ENCODE measurements around the gene TSSC4. TPM values are rescaled to one million over a fixed set of nuclear protein-coding genes. Genes with fewer than 3 reads are reported as not detected.

Gene TSSC4
- total RNA-seq, 2 experiments from 2014 or later, result 40.4 to 50.9 TPM

DNA sequence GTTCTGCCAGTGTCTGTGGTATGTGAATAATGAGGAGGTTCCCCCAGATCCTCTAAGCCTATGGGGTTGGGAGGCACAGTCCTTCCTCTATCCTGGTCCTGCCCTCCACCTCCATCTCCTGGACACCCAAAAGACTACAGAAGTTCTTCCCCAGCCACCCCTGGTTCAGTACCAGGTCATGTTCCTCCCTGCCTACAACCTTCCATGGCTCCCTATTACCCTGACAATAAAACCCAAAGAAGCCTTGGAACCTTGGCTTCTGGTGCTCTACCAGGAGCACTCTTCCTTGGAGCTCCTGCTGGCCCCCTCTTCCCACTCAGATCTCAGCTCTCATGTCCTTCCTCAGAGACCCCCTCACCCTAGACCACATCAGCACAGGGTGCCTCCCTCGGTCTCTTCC is 30.8 kb downstream of the TSSC4 start:
- BruUV-seq (replicated peaks), result no TSS peak
- Histone ChIP-seq H2AFZ (ENCODE audit: low read length) (no peak overlapping the region), H3K36me3 (ENCODE audit: insufficient read depth, low read length) (no peaks in the 10 kb centered on the region), H4K20me1 (ENCODE audit: insufficient read depth, low read length) (no peaks in the 10 kb centered on the region), H3K9me2 (ENCODE audit: insufficient read depth, low read length) (no peaks in the 10 kb centered on the region), H3K4me3 (ENCODE audit: low read depth, low read length, poor library complexity, severe bottlenecking) (no peak overlapping the region), H3K27ac (ENCODE audit: low read depth, low read length, poor library complexity, severe bottlenecking) (no peak overlapping the region), H3K79me2 (ENCODE audit: insufficient read depth, low read depth, low read length) (no peaks in the 10 kb centered on the region), H3K4me2 (ENCODE audit: low read length) (no peak overlapping the region), H3K4me1 (ENCODE audit: insufficient read depth, low read length, poor library complexity, severe bottlenecking) (no peaks in the 10 kb centered on the region), H3K9me3 (ENCODE audit: low read length) (no peaks in the 10 kb centered on the region)
- POLR2A ChIA-PET, result no interaction called here
- intact Hi-C loops (cut with micrococcal nuclease; ENCODE audit: unreplicated experiment), result no loop called here
- CTCF ChIA-PET (ENCODE audit: unreplicated experiment), result no interaction called here
- TF ChIP-seq, protein P1, sequence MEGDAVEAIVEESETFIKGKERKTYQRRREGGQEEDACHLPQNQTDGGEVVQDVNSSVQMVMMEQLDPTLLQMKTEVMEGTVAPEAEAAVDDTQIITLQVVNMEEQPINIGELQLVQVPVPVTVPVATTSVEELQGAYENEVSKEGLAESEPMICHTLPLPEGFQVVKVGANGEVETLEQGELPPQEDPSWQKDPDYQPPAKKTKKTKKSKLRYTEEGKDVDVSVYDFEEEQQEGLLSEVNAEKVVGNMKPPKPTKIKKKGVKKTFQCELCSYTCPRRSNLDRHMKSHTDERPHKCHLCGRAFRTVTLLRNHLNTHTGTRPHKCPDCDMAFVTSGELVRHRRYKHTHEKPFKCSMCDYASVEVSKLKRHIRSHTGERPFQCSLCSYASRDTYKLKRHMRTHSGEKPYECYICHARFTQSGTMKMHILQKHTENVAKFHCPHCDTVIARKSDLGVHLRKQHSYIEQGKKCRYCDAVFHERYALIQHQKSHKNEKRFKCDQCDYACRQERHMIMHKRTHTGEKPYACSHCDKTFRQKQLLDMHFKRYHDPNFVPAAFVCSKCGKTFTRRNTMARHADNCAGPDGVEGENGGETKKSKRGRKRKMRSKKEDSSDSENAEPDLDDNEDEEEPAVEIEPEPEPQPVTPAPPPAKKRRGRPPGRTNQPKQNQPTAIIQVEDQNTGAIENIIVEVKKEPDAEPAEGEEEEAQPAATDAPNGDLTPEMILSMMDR (conservative IDR thresholded peaks at IDR 0.05; ENCODE audit: low read length), result no peak
- TF ChIP-seq EZH2phosphoT487 (IDR thresholded peaks at IDR 0.05; ENCODE audit: borderline replicate concordance, low read depth, low read length), result no peak
- DNase-seq (ENCODE audit: low spot score), result no peak

DNA sequence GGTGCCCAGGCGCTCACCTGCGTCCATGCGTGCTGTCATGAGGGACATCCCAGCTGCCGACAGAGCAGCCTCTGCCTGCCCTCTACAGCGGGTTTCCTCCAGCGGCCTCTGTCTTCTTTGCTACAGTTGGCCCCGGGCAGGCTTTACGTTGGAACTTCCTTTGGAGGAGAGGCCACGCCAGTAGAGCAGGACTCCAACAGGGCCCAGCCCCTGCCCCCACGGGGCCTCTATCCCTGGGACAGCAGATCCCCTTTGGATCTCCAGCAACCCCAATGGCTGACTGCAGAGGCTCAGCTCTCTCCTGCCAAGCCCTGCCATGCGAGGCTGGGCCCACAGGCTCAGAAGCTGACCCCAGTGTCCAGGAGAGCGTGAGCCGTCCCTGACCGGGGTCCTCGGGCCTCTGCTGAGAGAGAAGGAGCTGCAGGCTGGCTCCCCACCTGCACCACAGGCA is 31.6 kb downstream of the TSSC4 start:
- POLR2A ChIA-PET, result no interaction called here
- CTCF ChIA-PET (ENCODE audit: unreplicated experiment), result no interaction called here
- no peak for TF ChIP-seq EZH2phosphoT487 (IDR thresholded peaks at IDR 0.05; ENCODE audit: borderline replicate concordance, low read depth, low read length)
- TF ChIP-seq, protein P1 (conservative IDR thresholded peaks at IDR 0.05; ENCODE audit: low read length), result no peak
- Histone ChIP-seq H3K79me2 (ENCODE audit: insufficient read depth, low read depth, low read length) (no peaks in the 10 kb centered on the region), H3K9me2 (ENCODE audit: insufficient read depth, low read length) (no peaks in the 10 kb centered on the region), H4K20me1 (ENCODE audit: insufficient read depth, low read length) (no peaks in the 10 kb centered on the region), H2AFZ (ENCODE audit: low read length) (no peak overlapping the region), H3K36me3 (ENCODE audit: insufficient read depth, low read length) (no peaks in the 10 kb centered on the region), H3K4me1 (ENCODE audit: insufficient read depth, low read length, poor library complexity, severe bottlenecking) (no peaks in the 10 kb centered on the region), H3K27ac (ENCODE audit: low read depth, low read length, poor library complexity, severe bottlenecking) (no peak overlapping the region), H3K4me2 (ENCODE audit: low read length) (no peak overlapping the region), H3K4me3 (ENCODE audit: low read depth, low read length, poor library complexity, severe bottlenecking) (no peak overlapping the region), H3K9me3 (ENCODE audit: low read length) (no peaks in the 10 kb centered on the region)
- no peak for DNase-seq (ENCODE audit: low spot score)
- intact Hi-C loops (cut with micrococcal nuclease; ENCODE audit: unreplicated experiment), result no loop called here
- no TSS peak for BruUV-seq (replicated peaks)

DNA sequence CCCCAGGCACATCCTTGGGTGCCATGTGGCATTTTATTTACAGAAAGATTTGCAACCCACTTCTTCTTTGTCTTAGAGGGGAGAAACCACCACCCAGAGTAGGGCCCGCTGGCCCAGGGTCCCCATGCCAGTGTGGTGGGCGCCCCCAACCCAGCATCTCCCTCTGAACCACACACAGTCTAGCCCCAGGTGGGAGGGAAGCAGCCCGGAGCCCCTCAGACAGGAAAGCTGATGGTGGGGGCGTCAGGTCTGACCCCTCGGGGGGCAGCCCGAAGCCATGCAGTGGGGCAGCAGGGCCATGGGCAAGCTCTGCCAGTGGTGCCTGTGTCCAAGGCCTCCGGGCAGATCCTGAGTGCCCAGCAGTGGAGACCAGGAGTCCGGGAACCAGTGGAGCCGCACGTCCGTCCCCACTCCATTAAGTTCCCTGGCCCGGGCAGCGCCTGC is 32.1 kb downstream of the TSSC4 start:
- POLR2A ChIA-PET, result no interaction called here
- intact Hi-C loops (cut with micrococcal nuclease; ENCODE audit: unreplicated experiment), result no loop called here

More for the DNA sequence above, 32.1 kb downstream of the TSSC4 start:
- no peak for DNase-seq (ENCODE audit: low spot score)
- CTCF ChIA-PET (ENCODE audit: unreplicated experiment), result no interaction called here
- no peak for TF ChIP-seq EZH2phosphoT487 (IDR thresholded peaks at IDR 0.05; ENCODE audit: borderline replicate concordance, low read depth, low read length)
- TF ChIP-seq, protein P1 (conservative IDR thresholded peaks at IDR 0.05; ENCODE audit: low read length), result no peak
- H3K9me3 ChIP-seq (ENCODE audit: low read length), result no peaks in the 10 kb centered on the region
- no peak overlapping the region for H3K27ac ChIP-seq (ENCODE audit: low read depth, low read length, poor library complexity, severe bottlenecking)
- H3K4me1 ChIP-seq (ENCODE audit: insufficient read depth, low read length, poor library complexity, severe bottlenecking), result no peaks in the 10 kb centered on the region
- no peaks in the 10 kb centered on the region for H3K9me2 ChIP-seq (ENCODE audit: insufficient read depth, low read length)
- no peak overlapping the region for H3K4me2 ChIP-seq (ENCODE audit: low read length)
- H3K36me3 ChIP-seq (ENCODE audit: insufficient read depth, low read length), result no peaks in the 10 kb centered on the region
- BruUV-seq (replicated peaks), result no TSS peak
- no peak overlapping the region for H2AFZ ChIP-seq (ENCODE audit: low read length)
- H4K20me1 ChIP-seq (ENCODE audit: insufficient read depth, low read length), result no peaks in the 10 kb centered on the region
- no peaks in the 10 kb centered on the region for H3K79me2 ChIP-seq (ENCODE audit: insufficient read depth, low read depth, low read length)
- no peak overlapping the region for H3K4me3 ChIP-seq (ENCODE audit: low read depth, low read length, poor library complexity, severe bottlenecking)

All from OCI-LY7 (cell line).